GM21825 (cell line): ENCODE measurements around the gene FBN1.

Source experiments
- ATAC-seq: cut with Tn5 transposase; IDR thresholded peaks from one replicate; pipeline ENCODE4 v1.9.1; 2021; ENCODE audit warnings: mild to moderate bottlenecking, moderate library complexity; ENCODE audit not compliant: unreplicated experiment

FBN1 gene

DNA sequence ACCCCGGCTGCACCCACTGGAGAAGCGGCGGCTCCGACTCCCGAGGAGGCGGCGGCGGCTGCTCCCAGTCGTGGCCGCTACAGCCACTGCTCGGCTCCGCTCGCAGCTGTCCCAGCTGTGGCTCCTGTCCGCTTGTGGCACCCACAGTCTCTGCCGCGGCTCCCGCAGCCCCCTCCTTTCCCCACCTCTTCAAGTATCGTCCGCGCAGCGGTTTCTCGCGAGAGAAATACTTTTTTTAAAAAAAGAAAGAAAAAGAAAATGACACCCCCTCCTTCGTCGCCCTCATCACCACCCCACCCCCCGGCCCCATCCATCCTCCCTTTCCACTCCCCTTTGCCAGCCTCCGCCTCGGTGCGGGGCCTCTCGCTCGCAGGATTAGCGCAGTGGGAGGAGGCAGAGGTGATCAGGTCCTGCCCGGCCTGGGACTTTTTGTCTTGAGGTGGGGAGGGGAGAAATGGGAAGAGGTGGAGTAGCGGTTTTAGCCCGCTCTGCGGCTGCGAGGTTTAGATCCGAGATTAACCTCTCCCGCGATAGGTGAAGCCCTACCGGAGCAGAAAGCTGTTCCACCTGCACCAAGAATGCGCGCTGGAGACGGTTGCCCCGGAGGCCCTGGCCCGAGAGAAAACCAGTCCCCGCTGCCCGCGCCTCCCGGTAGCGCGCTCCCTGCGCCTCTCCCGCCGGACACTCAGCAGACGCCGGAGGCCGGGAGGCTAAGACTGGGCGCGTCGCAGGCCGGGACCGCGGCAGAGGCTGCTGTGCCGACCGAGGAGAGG lies at the start of gene FBN1:
FBN1 (minus strand) TSS at position 152 of the 773 bp plus-strand sequence. CDS start 940 bp downstream, outside the sequence.
- peak; percentile 63 for ATAC-seq

DNA sequence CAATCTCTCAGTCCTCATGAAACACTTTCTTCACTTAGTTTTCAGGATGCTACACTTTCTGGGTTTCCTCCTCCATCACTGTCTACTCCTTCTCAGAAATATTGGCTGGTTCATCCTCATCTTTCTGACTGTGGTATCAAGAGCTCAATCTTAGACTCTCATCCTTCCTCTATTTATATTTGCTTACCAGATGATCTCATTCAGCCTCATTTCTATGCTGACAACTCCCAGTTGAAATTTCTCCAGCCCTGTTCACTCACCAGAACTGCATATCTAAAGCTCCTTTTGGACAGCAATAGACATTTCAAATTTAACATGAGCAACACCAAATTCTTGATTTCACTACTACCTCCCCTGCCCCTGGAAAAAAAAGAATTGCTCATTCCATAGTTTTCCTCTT lies 48.0 kb upstream of the FBN1 start:
- no peak for ATAC-seq

DNA sequence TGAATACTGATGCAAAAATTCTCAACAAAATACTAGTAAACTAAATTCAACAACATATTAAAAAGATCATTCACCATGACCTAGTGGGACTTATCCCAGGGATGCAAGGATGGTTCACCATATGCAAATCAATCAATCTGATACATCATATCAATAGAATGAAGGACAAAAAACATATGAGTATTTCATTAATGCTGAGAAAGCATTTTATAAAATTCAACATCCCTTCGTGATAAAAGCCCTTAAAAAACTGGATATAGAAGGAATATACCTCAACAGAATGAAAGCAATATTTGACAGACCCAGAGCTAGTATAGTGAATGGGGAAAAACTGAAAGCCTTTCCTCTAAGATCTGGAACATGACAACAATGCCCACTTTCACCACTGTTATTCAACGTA lies 43.0 kb upstream of the FBN1 start:
- no peak for ATAC-seq

DNA sequence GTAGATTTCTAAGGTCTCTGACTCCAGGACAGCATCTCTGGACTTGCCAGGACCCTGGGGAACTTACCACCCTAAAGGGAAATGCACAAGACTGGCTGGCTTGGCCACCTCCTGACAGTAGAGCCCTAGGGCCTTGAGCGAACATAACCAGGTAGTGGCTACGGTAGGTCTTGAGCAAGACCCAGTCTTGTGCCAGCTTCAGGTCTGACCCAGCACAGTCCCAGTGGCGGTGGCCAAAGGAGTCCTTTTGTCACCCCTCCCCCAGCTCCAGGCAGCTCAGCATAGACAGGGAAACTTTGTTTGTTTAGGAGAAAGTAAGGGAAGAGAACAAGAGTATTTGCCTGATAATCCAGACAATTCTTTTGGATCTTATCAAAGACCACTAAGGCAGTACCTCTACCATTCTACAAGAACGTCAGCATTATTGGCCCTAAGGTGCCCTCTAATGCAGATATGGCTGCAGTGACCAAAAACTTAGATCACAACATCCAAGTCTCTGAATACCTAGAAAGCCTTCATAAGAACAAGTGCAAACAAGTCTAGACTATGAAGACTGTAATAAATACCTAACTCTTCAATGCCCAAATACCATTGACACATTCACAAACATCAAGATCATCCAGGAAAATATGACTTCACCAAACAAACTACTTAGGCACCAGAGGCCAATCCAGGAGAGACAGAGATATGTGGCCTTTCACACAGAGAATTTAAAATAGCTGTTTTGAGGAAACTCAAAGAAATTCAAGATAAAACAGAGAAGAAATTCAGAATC lies 38.7 kb upstream of the FBN1 start:
- no peak for ATAC-seq

DNA sequence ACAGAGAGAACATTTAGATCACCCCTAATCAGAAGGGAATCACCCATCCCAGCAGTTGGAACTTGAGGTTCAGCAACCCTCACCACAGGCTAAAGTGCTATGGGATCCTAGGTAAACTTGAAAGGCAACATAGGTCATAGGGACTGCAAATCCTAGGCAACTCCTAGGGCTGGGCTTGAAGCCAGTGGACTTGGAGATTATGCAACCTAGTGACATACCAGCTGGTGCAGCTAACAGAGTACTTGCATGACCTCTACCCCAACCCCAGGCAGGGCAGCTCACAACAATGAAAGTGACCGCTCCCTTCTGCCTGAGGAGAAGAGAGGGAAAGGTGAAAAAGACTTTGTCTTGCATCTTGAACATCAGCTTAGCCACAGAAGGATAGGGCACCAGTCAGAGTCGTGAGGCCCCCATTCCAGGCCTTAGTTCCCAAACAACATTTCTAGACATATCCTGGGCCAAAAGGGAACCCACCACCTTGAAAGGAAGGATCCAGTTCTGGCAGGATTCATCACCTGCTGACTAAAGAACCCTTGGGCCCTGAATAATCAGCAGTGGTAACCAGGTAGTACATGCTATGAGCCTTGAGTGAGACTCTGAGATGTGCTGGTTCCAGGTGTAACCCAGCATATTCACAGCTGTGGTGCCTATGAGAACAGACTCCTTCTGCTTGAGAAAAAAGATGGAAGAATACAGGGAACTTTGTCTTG lies 37.6 kb upstream of the FBN1 start:
- ATAC-seq: no peak

DNA sequence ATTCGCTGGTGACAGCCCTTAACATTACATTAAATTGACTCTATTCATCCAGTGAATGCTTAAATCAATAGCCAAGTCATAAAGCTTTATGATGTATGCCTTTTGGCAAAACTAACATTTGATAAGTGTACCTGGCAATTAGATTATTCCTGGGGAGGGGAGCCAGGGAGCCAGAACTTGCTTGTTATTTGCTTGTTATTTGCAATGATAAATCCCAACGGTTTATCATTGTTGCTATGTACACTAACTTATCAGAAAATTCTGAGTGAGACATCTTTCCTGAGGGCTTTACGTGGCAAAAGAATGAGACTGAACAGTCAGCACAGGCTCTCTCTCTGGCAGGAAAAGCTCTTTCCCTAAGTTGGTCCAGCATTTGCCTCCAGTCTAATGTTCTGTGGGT lies 35.8 kb upstream of the FBN1 start:
- no peak for ATAC-seq

DNA sequence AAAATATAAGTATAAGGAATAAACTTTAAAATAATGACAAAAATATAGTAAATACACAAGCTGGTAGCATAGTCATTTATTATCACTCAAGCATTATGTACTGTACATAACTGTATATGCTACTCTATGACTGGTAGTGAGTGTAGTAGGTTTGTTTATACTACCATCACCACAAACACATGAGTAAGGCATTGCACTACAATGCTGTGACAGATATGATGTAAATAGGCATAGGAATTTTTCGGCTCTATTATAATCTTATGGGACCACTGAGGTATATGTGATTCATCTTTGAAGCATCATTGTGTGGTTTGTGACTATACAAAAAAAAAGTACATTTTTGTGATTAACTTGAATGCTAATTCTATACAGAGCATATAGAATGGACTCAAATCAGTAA lies 35.3 kb upstream of the FBN1 start:
- ATAC-seq: no peak

DNA sequence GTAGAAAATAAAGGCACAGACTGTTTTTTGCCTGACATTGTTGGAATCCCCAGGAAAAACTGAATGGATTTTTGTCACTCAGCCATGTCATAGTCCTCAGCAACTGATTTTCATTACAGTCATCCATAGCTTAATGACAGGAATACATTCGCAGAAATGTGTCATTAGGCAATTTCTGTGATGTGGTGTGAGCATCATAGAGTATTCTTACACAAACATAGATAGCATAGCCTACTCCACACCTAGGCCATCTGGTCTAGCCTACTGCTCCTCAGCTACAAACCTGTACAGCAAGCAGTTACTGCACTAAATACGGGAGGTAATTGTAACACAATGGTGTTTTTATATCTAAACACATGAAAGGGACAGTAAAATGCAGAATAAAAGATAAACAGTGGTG lies 34.4 kb upstream of the FBN1 start:
- no peak for ATAC-seq

DNA sequence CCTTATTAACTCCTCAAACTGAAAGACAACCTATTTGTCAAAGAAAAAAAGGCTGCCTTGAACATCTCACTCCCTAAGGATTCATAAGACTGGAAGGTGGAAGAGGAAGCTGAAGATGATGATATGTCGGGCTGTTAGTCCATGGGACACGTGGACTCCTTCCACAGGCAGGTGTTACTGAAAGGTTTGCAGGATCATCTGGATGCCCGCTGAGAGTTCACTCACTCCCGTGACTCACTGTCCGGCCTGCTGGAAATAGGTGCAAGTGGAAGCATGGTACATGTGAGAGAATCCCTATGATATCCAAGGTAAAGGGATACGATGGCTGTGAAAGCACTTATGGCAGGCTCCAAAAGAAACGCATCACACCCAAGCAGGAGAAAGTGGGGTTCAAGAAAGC lies 33.3 kb upstream of the FBN1 start:
- no peak for ATAC-seq

DNA sequence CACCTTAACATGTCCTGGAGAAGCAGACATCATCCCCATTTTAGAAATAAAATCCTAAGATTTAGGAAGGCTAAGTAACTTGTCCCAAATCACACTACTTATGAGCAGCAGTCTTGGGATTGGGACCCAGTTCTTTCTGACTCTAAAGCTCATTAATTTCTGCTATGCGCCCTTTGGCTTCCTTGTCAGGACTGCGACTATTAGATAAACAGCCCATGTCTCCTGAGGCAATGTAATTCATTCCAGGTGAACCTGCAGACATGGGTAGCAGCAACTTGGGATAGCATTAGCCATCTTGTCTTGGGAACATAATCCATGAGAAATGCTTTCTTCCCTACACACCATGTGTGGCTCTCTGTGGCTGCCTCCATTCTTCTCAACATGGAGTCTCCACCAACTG lies 32.3 kb upstream of the FBN1 start:
- ATAC-seq: no peak

DNA sequence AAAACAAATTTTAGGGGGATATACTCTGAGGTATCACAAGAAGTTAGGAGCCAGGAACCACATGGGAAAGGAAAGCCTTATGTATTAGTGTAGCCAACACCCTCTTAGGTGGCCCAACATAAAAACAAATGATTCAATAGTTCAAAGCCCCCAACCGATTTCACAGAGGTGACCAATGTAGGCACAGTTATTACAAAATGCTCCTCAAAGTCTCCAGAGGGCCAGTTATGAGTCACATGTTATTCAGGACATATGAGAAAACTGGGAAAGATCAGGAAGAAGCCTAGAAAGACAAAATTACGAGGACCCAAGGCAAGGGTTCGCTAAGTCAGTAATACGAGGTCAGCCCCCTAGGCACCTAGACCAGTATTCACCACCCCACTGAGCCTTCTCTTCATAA lies 29.9 kb upstream of the FBN1 start:
- ATAC-seq: no peak

DNA sequence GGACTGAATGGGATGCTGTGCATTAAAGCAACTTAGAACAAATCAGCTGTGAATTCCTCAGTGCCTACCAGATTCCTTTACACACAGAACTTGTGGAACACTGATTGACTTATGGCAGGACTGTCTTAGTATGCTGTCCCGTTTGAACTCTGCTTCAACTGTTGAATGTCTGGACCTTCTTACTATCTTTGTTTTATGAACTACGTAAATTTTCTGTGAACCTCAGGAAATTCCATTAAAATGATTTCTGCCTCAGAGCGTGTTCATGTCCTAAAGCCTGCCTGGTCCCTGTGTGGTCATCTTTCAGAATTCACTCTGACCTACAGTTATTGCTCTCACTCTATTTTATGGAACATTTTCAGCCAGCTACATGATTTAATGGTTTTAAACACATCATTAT lies 29.4 kb upstream of the FBN1 start:
- no peak for ATAC-seq

DNA sequence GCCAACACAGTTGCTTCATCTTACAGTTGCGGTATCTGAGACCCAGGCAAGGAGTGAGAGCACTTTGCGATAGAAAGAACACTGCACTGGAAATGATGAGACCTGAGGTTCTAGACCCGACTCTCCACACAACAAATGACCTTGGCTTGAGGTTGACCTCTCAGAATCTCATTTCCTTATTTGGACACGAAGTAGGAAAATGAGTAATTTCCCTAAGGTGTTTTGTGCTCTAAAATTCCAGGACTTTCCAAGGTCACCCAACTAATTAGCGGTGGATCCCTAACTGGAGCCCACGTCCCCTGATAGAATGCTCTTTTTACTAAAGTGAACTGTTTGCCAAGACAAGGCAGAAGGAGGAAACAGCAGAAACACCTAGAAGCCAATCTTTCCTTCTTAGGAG lies 26.7 kb upstream of the FBN1 start:
- no peak for ATAC-seq

DNA sequence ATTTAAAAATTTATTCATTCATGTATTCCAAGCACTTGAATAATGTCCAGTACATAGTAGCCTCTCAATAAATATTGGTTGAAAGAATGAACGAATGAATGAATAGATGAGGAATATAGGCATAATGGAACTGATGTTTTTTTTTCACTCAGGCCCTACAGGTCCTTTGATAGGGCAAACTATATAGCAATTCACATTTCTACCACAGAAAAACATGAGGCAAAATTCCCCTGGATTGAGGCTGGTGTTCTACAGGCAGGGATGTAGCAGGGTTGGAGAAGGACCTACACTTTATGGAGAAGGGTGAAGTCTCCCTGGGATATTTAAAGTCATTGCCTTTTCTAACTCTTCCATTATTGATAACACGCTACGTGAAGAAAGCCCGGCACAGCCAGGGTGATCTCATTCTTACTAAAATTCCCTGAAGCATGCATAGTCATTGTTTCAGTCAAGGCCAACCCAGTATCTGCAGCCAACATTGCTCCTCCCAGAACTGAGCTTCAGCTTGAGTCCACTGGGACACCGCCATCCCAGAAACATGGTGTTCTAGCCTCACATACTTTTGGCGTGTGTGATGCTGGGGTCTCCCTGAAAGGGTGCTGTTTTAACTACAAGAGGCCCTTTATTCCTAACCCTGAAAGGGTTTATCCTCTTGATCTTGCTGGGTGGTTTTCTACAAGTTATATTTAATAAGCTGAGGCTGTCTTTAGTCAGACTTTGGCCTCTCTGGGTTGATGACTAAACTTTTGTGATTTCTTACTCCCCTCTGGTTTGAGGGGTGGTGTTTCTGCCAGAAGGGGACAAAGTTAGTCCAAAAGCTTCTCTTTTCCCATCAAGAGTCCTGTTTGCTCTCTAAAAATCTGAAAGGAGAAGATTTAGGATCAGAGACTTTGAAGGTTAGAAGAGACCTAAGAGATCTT lies 25.9 kb upstream of the FBN1 start:
- ATAC-seq: no peak

DNA sequence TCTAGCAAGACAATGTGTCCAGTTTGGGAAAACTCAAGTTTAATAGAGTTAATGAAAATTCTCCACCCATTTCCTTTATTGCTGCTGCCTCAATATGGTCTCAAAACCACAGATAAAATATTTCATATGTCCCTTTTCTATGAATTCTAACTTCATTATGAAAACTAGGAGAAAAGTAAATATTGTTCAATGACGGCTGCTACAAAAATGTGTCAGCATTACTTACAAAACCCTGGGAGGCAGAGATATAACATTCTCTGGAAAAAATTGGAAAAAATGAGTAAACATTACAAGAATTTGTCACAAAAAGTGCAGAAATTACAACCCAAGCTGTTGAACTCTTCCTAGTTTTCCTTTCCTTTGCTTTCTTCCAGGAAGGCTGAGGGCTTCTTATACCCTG lies 22.2 kb upstream of the FBN1 start:
- ATAC-seq: no peak

DNA sequence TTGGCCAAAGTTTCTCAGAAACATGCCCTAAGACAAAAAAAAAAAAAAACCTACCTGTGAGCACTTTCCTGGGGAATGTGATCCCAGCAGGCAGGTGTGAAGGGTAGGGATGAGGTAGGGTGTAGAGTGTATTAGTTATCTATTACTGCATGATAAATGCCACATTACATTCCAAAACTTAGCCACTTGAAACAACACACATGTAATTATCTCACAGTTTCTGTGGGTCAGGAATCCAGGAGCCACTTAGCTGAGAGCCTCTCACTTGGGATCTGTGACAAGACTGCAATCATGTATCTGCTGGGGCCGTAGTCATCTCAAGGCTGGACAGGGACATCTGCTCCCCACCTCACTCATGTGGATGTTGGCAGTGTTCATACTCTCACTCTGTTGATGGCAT lies 18.9 kb upstream of the FBN1 start:
- ATAC-seq: no peak

DNA sequence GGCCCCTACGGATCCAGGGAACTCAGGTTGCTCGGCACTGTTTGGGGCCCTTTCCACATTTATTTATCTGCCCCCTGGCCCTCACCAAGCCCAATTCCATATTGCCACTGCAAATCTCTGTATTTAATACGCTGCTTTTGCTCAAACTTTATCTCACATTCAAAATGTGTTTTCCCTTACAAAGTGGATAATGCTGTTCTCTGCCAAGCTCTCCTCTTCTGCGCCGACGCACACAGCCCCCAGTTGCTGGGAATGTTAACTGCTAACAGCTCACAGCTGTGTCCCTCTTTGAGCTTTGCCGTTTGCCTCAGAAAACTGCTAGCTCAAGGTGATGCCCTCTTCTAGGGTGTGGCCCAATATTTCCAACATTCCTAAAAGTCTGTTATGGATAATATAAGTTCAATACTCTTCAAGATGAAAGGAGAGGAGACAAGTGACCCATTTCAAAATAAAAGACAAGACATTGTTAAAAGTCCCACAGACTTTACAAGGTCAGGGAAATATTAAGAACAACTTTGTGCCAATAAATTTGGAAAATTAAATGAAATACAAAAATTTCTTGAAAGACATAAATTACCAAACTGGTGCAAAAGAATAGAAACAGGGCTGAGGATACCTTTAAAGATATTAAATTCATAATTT lies 12.6 kb upstream of the FBN1 start:
- no peak for ATAC-seq

DNA sequence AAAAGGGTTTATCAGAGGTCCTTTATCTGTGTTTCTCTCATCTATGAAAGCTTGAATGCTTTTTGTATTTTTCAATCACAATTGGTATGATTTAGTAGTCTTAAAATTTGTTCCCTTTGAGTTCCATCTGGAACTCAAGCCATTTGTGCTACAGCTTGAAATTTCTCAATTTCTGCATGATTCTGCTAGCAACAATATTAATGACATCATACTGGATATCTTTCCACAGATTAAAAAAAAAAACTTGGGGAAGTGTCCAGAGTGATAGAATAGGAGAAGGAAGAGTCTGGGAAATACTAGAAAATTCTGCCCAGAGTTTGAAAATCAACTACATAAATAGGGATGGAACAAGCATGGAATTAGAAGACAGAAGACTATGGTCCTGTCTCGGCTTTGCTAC lies 9.3 kb upstream of the FBN1 start:
- no peak for ATAC-seq

DNA sequence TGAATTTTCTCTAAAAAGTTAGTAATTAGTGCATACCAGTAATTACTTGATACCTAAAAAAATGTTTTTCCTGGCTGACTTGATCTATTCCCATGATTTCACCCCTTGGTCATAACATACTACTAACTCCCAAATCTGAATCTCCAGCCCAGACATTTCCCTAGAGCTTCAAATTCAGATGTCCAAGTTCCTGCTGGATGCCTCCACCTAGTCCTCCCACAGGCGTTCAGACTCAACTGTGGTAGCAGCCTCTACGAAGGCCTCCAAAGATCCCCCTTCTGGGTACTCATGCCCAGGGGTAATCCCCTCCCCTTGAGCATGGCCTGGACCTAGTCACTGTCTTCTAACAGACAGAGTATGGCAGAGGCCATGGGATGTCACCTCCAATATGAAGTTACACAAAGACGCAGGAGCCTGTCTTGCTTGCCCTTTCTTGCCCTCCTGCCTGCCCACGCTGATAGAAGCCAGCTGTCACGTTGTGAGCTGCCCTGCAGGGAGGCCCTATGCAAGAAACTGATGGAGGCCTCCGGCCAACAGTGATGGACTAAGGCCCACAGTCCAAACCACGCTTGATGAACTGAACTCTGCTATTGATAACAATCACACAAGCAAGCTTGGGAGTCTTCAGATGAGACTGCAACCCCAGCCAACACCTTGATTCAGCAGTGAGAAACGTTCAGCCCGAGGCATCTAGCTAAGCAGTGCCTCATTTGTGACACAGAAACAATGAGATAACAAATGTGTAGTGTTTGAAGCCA lies 8.6 kb upstream of the FBN1 start:
- no peak for ATAC-seq

DNA sequence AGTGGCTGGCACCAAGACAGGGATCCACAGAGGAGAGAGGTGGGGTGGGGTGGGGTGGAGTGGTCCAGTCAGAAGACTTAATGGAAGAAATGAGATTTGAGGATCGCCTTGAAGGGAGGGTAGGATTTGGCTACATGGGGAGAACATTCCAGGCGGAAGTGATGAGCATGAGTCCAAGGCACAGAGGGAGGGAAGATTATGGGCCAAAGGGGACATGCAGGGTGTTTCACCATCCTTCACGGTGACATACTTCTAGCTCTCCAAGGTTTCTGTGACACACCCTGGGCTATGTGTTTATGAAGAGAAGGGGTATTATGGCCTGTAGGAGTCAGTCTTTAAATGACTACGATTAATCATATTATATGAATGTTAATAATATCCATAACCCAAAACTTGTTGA lies 7.7 kb upstream of the FBN1 start:
- no peak for ATAC-seq
